SU-DHL-6 (cell line): ENCODE results near the gene EZH2.

Source experiments
- H2AFZ ChIP-seq: fragments of 200-600 bp; sonication (generic); 2 replicates; pipeline ENCODE4 v1.6.1; 2014; ENCODE audit warnings: low read depth, mild to moderate bottlenecking, moderate library complexity, mixed read lengths, antibody characterized with exemption, low read length; ENCODE audit not compliant: severe bottlenecking
- H3F3A ChIP-seq: fragments of 200-600 bp; shearing (Covaris generic); 2 replicates; pipeline ENCODE4 v1.6.0; 2016; ENCODE audit warnings: antibody characterized with exemption, mild to moderate bottlenecking; ENCODE audit not compliant: insufficient read depth
- H3K27ac ChIP-seq: fragments of 200-600 bp; sonication (generic); 2 replicates; pipeline ENCODE4 v1.5.1; 2016; ENCODE audit warnings: low read depth, mild to moderate bottlenecking, low read length, moderate library complexity, mixed read lengths
- H3K27me3 ChIP-seq: fragments of 200-600 bp; sonication (generic), shearing (Covaris generic); 2 replicates; pipeline ENCODE4 v1.6.0; 2014; ENCODE audit warnings: mild to moderate bottlenecking, low read length
- H3K36me3 ChIP-seq: fragments of 200-600 bp; sonication (generic); 2 replicates; pipeline ENCODE4 v1.6.1; 2014; ENCODE audit warnings: mild to moderate bottlenecking, low read length, mixed read lengths
- H3K4me2 ChIP-seq: fragments of 300-600, 200-600 bp; shearing (Covaris generic), sonication (generic); 2 replicates; pipeline ENCODE4 v1.6.0; 2014; ENCODE audit warnings: low read length, low read depth, mild to moderate bottlenecking; ENCODE audit not compliant: poor library complexity, severe bottlenecking
- H3K4me3 ChIP-seq: fragments of 200-600 bp; sonication (generic); 2 replicates; pipeline ENCODE4 v1.5.1; 2014; ENCODE audit warnings: antibody characterized with exemption, low read length, mild to moderate bottlenecking, mixed read lengths; ENCODE audit not compliant: insufficient read depth, poor library complexity, severe bottlenecking
- H3K79me2 ChIP-seq: fragments of 200-600 bp; sonication (generic); 2 replicates; pipeline ENCODE4 v1.6.1; 2014; ENCODE audit warnings: mild to moderate bottlenecking, low read length, moderate library complexity; ENCODE audit not compliant: insufficient read depth
- H3K9ac ChIP-seq: fragments of 200-600 bp; sonication (generic); 2 replicates; pipeline ENCODE4 v1.7.0; 2014; ENCODE audit warnings: mild to moderate bottlenecking, low read length
- H3K9me2 ChIP-seq: fragments of 200-600 bp; sonication (generic); replicated peaks from 2 replicates; pipeline ENCODE4 v1.6.1; 2014; ENCODE audit warnings: low read length; ENCODE audit not compliant: insufficient read depth
- H3K9me3 ChIP-seq: fragments of 200-600 bp; sonication (generic); 2 replicates; pipeline ENCODE4 v1.6.1; 2014; ENCODE audit warnings: low read length, mixed read lengths; ENCODE audit not compliant: insufficient read depth
- H4K20me1 ChIP-seq: fragments of 200-600 bp; sonication (generic); 2 replicates; pipeline ENCODE4 v1.6.1; 2014; ENCODE audit warnings: low read depth, mild to moderate bottlenecking, antibody characterized with exemption, low read length, moderate library complexity, mixed read lengths
- CTCF ChIP-seq: fragments of 200-600 bp; sonication (generic); IDR thresholded peaks from one replicate; pipeline ENCODE4 v1.5.1; 2017; ENCODE audit warnings: antibody characterized with exemption, mild to moderate bottlenecking, low read length, moderate library complexity; ENCODE audit not compliant: insufficient read depth, poor library complexity, severe bottlenecking
- EZH2phosphoT487 ChIP-seq: fragments of 200-600 bp; sonication (generic), shearing (Covaris generic); conservative IDR thresholded peaks from 2 replicates; pipeline ENCODE4 v1.6.1; 2018; ENCODE audit warnings: mild to moderate bottlenecking, antibody characterized with exemption, low read length, moderate library complexity, mixed read lengths

EZH2 gene

DNA sequence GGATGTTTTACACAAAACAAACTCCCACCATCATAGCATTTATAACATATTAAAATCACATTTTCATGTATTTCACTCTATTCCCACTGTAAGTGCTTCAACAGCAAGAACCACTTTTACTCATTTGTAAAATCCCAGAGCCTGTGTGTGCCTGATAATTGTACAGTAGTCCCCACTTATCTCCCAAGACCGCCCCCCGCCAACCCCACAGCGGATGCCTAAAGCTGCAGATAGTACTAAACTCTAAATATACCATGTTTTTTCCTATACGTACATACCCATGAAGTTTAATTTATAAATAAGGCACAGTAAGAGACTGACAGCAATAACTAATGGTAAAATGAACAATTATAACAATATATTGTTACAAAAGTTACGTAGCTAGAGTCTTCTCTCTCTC is 33.5 kb downstream of the EZH2 start:
- no peaks in the 10 kb centered on the region for H3K9me2 ChIP-seq
- H3K36me3 ChIP-seq: peaks cover 18% of the 10 kb centered on the region
- H2AFZ ChIP-seq: no peak overlapping the region
- no peaks in the 10 kb centered on the region for H3K27me3 ChIP-seq
- H3K4me2 ChIP-seq: no peak overlapping the region
- H4K20me1 ChIP-seq: peaks cover 78% of the 10 kb centered on the region
- no peak overlapping the region for H3K4me3 ChIP-seq
- peaks cover 9% of the 10 kb centered on the region; the same call in 1 of the 2 replicates for H3F3A ChIP-seq
- H3K79me2 ChIP-seq: peaks cover 100% of the 10 kb centered on the region
- no peaks in the 10 kb centered on the region for H3K9me3 ChIP-seq
- no peak overlapping the region for H3K9ac ChIP-seq
- no peak overlapping the region for H3K27ac ChIP-seq
- no peak for TF ChIP-seq EZH2phosphoT487
- no peak for TF ChIP-seq CTCF

GRCh38 chr7:148849393-148850098 is 34.5 kb downstream of the EZH2 start:
- H3K9me2 ChIP-seq: no peaks in the 10 kb centered on the region
- H3K4me3 ChIP-seq: no peak overlapping the region
- H3K27me3 ChIP-seq: no peaks in the 10 kb centered on the region
- TF ChIP-seq EZH2phosphoT487 (no peak), CTCF (no peak)
- no peak overlapping the region for H3K4me2 ChIP-seq
- no peaks in the 10 kb centered on the region for H3K9me3 ChIP-seq
- H3K27ac ChIP-seq: no peak overlapping the region
- H3K79me2 ChIP-seq: peaks cover 100% of the 10 kb centered on the region
- H4K20me1 ChIP-seq: peaks cover 79% of the 10 kb centered on the region
- no peak overlapping the region for H3K9ac ChIP-seq
- peaks cover 18% of the 10 kb centered on the region; the same call in 1 of the 2 replicates for H3F3A ChIP-seq
- peaks cover 26% of the 10 kb centered on the region for H3K36me3 ChIP-seq
- H2AFZ ChIP-seq: no peak overlapping the region

DNA sequence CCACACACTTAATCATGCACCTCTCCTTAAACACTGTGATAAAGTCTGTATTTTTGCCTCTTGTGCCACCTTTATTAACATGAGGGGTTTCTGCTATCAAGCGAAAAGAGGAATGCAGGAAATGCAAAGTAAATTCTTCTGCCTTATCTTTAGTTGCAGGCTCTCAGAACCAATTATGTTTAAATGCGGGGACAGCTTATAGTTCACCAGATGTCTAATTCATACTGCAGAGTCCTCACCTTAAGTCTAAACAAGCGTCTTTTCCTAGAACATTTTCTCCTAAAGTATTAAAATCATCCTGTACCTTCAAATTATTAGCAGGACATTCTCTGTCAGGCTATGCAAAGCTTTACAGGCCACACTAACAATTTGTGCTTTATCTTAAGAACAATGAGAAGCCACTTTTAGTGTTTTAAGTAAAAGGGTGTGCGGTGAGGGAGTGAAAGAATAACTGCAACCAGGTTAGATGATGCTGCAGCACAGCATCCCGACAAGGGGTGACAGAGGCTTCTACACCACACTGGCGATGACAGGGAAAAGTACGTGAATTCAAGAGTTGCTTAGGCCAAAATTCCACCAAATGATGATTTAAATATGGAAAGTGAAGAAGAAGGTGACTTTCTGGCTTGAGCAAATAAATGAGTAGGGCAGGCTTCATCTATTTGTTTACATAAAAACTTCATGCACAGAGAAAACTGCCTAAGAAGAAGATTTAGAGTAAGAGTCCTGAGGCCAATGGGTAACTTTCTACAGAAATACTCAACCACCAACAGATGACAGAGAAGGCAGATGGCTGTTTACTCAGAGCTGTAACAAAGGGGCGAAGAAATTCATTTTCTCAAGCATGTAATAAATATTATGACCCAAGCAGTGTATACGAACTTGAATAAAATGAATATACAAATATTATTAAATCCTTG is 36.0 kb downstream of the EZH2 start:
- Histone ChIP-seq H3K4me3 (no peak overlapping the region), H2AFZ (no peak overlapping the region), H3K9me3 (no peaks in the 10 kb centered on the region), H3K9ac (no peak overlapping the region), H3F3A (peaks cover 18% of the 10 kb centered on the region; the same call in 1 of the 2 replicates), H3K36me3 (peaks cover 29% of the 10 kb centered on the region), H3K27me3 (no peaks in the 10 kb centered on the region), H3K4me2 (peak overlapping the region; percentile 3), H3K79me2 (peaks cover 99% of the 10 kb centered on the region), H3K9me2 (no peaks in the 10 kb centered on the region), H4K20me1 (peaks cover 76% of the 10 kb centered on the region), H3K27ac (no peak overlapping the region)
- TF ChIP-seq EZH2phosphoT487: no peak
- TF ChIP-seq CTCF: no peak
